HG02763 (cell line): ENCODE results near the gene ANK3.

Experiments
- ATAC-seq: cut with Tn5 transposase; IDR thresholded peaks from one replicate; pipeline ENCODE4 v1.9.1; 2021; ENCODE audit warnings: mild to moderate bottlenecking, moderate library complexity; ENCODE audit not compliant: unreplicated experiment

ANK3 gene

DNA sequence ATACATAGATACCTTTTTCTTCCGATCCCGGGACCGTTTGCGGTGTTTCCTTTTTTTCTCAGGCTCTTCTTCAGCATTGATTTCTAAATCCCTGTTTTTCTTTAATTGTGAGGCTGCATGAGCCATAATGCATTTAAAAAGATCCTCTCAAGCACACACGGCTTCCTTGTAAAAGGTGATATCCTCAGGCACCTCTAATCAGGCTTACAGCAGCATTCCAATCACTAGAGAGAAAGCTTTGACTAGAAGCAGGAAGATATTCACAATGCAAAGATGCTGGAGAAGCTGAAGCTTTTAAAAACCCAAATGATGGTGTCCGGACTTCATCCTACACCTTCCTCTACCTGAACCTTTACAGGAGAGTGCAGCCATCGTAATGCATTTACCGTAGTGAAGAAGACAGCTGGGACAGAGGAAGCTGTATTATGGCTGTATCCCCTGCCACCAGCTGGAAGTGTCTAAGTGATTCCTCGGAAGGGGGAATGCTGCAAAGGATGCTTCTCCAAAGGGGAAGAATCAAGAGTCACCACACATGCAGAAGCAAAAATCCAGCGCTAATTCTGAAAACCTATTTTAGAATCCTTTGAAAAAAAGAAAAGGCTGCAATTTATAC, at the start of gene ANK3:
TSS of gene ANK3 (minus strand) at position 463 of the 613 bp plus-strand sequence. CDS start at position 126, 337 bp downstream.
- ATAC-seq: no peak

- no peak for ATAC-seq
Observed at GRCh38 chr10:60434418-60435046, 44.9 kb upstream of the ANK3 start.

DNA sequence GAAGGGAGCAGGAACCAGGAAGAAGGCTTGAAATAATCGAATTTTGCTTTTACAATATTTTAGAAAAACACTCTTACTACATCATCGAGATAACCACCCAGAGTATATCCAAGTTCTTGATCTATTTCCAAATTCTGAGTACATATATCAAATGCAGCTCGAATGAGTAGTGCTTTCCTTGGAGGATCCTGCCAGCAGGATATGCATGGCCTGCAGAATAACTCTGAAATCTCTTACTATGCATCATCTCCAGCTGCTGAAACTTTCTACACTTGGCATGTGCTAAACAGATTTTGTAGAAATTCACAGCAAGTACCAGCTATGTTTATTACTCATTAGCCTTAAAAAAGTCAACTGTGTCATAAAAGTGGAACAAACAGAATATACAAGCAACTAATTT, 44.0 kb upstream of the ANK3 start:
- ATAC-seq: no peak

- no peak for ATAC-seq
Observed at GRCh38 chr10:60430836-60431597, 41.3 kb upstream of the ANK3 start.

DNA sequence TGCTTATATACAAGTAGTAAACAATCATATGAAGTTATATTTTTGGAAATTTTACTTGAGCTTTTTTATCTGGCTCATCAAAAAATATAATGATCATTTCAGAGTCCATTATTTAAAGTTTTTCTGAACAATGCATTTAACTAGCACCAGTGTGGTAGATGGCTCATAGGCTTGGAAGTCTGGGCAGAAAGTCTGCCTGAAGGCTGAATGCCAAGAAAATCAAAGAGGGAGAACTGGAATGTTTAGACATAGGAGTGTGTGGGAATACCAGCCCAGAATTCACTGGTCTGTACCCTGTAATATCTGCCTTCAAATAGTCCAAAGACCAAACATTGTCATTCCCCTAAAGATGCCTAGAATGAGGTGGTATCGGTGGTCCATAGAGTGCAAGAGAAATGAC, 40.3 kb upstream of the ANK3 start:
- ATAC-seq: no peak

DNA sequence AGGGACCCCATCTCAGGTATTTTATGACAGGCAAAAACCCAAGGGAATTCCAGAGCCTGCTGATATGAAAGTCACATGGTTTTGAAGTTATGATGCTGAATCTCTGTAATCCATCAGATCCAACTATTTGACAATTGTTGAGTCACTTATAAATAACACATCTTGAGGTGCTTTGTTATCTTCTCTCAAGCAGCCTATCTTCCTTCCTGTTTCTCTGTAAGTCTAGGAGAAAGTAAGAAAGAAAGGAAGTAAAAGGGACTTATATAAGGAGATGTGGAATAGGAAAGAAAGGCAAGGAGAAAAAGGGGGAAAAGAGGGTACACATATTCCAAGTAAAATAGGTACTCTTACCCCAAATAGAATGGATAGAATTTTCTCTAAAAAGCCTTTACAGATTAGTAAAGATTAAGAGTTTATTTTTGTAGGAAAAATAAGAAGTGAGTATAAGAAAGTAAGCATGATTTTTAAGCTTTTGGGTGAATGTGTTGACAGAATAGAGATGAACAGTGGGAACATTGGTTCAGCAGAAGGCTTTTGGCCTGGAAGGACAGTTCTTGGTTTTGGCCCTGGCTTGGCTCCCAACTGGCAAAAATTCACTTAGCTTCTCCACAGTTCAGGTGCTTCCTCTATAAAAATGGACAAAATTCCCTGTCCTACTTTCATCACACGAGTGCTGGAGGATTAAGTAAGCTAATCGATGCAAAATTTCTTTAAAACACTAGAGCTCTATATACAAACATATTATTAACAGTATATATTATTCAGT, 39.6 kb upstream of the ANK3 start:
- no peak for ATAC-seq

DNA sequence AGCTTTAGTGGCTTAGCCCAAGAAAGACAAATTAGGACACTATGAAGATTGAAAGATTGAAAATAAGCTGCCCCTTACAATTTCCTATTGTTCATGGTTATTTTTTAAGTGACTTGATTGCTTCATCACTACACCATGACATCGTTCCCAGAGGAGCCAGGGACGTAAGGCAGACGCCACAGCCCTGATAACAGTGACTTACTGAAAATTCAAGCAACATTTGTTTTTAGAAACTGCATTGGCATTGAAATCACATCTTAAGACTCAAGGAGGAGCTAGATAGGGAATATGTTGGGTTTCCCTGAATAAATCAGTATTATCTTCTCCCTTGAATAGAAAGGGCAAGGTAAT, 38.7 kb upstream of the ANK3 start:
- ATAC-seq: no peak

DNA sequence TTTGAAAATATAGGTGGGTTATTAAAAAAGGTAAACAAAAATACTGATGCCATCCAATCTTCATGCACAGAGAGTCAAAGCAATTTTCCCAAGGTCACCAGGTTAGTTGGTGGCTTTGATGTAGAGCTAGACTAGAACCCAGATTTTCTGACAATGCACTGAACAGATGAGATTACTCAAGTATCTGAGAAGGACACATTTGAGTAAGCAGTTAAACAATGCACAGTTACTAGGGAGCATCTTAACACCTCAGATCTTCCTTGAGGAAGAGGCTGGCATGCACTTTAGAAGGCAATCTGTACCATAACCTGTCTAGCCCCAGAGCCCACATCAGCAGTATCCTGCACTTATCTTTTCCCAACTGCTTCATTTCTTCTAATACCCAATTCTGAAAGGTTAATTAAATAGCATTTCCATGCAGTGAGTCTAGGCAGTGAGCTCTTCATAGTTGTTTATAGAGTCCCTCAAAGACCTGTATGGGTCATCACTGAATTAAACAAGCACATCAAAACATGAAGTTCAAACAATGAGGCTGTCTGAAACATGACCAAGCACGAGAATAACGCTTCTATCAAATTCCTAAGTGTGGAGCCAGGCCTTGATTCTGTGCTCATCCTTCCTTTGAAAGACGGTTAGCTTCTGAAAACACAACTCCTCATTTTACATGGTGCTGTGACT, 38.2 kb upstream of the ANK3 start:
- ATAC-seq: no peak

DNA sequence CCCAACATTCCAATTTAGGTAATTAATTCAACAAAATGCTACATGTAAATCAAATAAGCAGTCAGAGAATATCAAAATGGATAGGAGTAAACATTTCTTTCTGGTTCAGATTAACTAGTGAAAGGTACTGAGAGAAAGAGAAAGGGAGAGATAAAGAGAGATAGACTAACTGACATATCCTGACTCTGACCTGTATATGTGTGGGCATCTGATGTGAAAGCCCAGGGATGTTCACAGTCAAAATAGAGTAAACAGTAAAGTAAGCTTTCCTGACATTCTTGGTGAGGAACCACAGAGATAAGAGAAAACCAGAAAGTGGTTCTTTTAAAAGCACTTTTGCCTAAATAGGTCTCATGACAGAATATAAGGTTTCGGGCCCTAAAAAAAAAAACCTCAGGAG, 37.5 kb upstream of the ANK3 start:
- no peak for ATAC-seq

DNA sequence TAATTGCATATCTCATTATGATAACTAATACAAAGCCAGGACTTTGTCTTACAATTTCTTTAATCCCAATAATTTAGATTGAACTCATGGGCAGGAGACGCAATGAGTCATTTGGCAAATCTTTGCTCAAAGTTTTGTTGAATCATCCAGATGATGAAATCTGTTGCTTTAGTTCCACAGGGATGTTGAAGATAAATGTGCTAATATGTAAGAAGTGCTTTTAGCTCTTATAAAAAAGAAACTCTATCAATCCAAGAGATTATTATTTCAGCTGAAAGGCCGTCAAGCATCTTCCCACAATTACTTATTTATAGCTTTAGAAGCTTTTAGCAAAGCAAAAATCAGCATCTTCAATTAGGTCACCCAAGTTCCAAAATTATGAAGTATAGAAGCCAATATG, 36.8 kb upstream of the ANK3 start:
- no peak for ATAC-seq

GRCh38 chr10:60425392-60426110, 35.9 kb upstream of the ANK3 start:
- no peak for ATAC-seq

GRCh38 chr10:60424971-60425370, 35.3 kb upstream of the ANK3 start:
- ATAC-seq: no peak

- no peak for ATAC-seq
Observed at GRCh38 chr10:60423920-60424319, 34.2 kb upstream of the ANK3 start.

- ATAC-seq: no peak
Observed at GRCh38 chr10:60422809-60423208, 33.1 kb upstream of the ANK3 start.

DNA sequence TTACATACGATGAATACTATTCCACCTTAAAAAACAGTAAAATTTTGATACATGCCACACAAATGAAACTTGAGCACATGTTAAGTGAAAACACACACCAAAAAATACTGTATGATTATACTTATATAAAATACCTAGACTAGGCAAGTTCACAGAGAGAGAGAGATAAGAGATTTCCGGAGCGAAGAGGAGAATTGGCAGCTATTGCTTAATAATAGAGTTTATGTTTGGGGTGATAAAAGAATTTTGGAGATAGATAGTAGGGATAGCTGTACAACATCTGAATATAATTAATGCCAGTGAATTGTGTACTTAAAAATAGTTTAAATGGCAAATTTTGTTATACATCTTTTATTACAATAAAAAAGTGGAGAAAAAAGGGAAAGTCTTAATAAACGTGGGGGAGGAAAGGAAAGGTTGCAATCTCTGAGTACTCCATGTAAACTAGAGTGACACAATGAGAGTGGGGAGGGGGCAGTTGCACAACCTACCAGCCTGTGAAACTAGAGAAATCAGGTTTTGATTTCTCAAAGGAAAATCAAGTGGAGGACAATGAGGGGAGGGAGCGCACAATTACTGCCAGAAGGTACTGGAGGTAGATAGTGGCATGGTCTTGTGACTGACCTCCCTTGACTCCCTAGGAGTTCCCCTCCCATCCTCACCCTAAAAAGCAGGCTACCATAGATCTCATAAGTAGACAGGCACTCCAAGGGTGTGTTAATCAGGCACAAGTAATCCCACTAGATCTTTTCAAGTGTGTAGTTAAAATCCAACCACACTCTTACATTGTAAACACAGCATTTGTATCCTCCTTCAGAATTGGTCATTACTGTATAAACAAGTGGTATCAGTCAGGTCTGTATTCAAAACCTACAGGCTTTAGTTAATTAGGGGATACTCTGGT, 31.6 kb upstream of the ANK3 start:
- ATAC-seq: no peak

DNA sequence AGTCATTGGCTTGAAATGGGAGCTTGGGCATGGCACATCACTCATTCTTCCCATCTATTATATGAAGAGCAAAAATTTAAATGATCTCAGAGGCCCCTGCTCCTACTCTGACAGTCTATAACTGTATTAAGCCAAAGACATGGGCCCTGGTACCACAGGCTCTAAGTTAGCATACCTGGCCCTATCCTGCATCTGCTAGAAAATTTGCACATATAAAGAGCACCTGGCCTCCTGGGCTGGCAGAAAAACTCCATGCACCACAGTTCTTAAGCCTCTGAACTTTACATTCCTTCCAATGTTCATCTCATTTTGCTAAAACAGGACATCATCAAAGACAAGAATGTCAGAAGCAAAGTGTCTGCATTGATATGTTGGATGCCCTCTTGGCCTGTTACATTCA, 29.6 kb upstream of the ANK3 start:
- no peak for ATAC-seq

GRCh38 chr10:60417901-60418300, 28.2 kb upstream of the ANK3 start:
- no peak for ATAC-seq

GRCh38 chr10:60417024-60417423, 27.3 kb upstream of the ANK3 start:
- ATAC-seq: no peak

DNA sequence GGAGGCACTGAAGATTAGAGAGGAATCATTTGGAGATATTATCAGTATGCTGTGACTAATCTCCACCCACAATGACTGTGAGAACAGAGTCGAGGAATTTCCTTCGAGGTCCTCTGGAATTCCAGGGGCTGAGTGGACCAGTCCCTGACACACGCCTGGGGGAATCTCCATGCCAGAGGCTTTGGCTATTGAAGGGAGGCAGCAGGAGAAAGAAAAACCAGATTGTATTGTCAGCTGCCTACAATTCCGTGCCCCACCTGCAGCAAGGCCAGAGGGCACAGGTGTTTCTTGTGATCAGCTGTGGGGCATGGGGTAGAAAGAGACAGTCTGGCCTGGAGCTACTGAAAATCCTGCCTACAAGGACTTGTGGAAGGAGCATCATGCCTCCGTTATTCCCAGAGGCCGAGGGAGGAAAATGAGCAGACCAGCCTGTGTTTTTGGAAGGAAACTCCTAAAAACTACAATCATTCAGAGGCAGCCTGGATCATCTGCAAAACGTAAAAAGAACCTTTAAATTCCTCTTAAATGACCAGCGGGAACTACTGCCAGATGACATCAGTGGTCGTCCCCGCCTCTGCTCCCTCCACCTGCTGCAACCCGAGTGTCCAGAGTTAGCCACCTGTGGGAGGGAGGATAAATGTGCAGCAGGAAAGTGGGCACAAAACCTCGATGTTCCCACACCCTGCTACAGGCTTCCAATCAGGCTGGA, 25.4 kb upstream of the ANK3 start:
- no peak for ATAC-seq
